GM12878 (cell line): ENCODE measurements around the gene TXNRD3.

Experiments used
- ASH2L ChIP-seq: fragments of 300-600, 200-600 bp; sonication (generic); IDR thresholded peaks from 2 replicates; pipeline ENCODE4 v1.6.1; 2017; ENCODE audit warnings: low read depth, mild to moderate bottlenecking, borderline replicate concordance
- BHLHE40 ChIP-seq, 2 experiments: fragments of 450-650 bp in 1 of 2; IDR thresholded peaks; 2 replicates each; pipeline ENCODE4 v1.6.1; 2011 to 2017; ENCODE audit warnings: low read depth in 2 of 2, borderline replicate concordance in 1 of 2, improper control_type of control experiment in 1 of 2, low read length in 1 of 2, mild to moderate bottlenecking in 1 of 2
- DPF2 ChIP-seq: fragments of 450-650 bp; IDR thresholded peaks from 2 replicates; pipeline ENCODE4 v1.6.1; 2017; ENCODE audit warnings: mild to moderate bottlenecking
- EP300 ChIP-seq, 2 experiments: fragments of 150-350 bp in 1 of 2; IDR thresholded peaks; 2 replicates each; pipeline ENCODE4 v1.6.1; 2011 to 2012; ENCODE audit warnings: low read depth in 2 of 2, low read length in 2 of 2, borderline replicate concordance in 1 of 2, improper control_type of control experiment in 1 of 2, inconsistent platforms in 1 of 2; ENCODE audit not compliant: control insufficient read depth in 1 of 2
- EZH2 ChIP-seq: IDR thresholded peaks from 2 replicates; pipeline ENCODE4 v1.6.1; 2012; ENCODE audit warnings: low read depth, mild to moderate bottlenecking, control low read depth, inconsistent platforms, low read length, borderline replicate concordance; ENCODE audit not compliant: control insufficient read depth
- FOXM1 ChIP-seq: IDR thresholded peaks from 2 replicates; pipeline ENCODE4 v1.6.1; 2012; ENCODE audit warnings: low read depth, mild to moderate bottlenecking, inconsistent platforms, low read length, moderate library complexity
- GABPA ChIP-seq: IDR thresholded peaks from 2 replicates; pipeline ENCODE4 v1.6.1; 2014; ENCODE audit warnings: antibody characterized with exemption, low read depth, mild to moderate bottlenecking, inconsistent platforms
- JUND ChIP-seq: IDR thresholded peaks from 2 replicates; pipeline ENCODE4 v1.6.1; 2012; ENCODE audit warnings: low read depth, mild to moderate bottlenecking, low read length, improper control_type of control experiment, moderate library complexity
- POLR2AphosphoS2 ChIP-seq: IDR thresholded peaks from 2 replicates; pipeline ENCODE4 v1.6.1; 2011; ENCODE audit warnings: low read depth, mild to moderate bottlenecking, low read length, improper control_type of control experiment, moderate library complexity
- SMAD1 ChIP-seq: fragments of 450-650 bp; IDR thresholded peaks from 2 replicates; pipeline ENCODE4 v1.6.1; 2018; ENCODE audit warnings: mild to moderate bottlenecking, low read depth; ENCODE audit not compliant: partially characterized antibody
- YY1 ChIP-seq: IDR thresholded peaks from 2 replicates; pipeline ENCODE4 v1.6.1; 2011; ENCODE audit warnings: low read depth, mild to moderate bottlenecking, low read length
- ZNF384 ChIP-seq: IDR thresholded peaks from 2 replicates; pipeline ENCODE4 v1.6.1; 2012; ENCODE audit warnings: low read depth, mild to moderate bottlenecking, low read length, improper control_type of control experiment, borderline replicate concordance
- TF ChIP-seq, protein P1 (sequence below), 3 experiments: IDR thresholded peaks in 2 of 3; conservative IDR thresholded peaks in 1 of 3; 2 replicates each; pipeline ENCODE4 v1.5.1; 2011; ENCODE audit warnings: low read depth in 3 of 3, low read length in 3 of 3, mild to moderate bottlenecking in 3 of 3, control low read depth in 2 of 3, moderate library complexity in 2 of 3, inconsistent platforms in 1 of 3, mixed read lengths in 1 of 3; ENCODE audit not compliant: control insufficient read depth in 2 of 3, insufficient read depth in 1 of 3; ENCODE audit errors: extremely low read depth in 1 of 3

DNA sequence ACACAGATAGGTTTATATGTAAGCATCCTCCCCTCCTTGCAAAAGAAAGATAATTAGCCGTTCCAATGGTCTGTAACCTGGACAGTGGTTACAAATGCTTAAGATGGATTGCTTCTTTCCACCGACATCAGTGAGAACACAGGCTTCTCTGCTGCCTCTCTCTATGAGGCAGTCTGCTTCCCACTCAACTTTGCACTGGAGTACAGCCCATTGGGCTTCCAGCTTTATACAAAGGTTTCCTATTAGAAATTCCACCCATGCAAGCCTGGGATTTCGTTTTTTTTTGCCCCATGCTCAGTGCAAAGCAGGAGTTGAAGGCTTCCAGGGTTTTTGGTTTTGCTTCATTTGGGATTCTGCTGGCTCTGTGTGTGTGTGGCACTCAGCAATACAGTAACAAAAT is 48.9 kb downstream of the TXNRD3 start:
- TF ChIP-seq EZH2: no peak
- no peak for TF ChIP-seq YY1
- no peak for TF ChIP-seq GABPA
- TF ChIP-seq, protein P1, sequence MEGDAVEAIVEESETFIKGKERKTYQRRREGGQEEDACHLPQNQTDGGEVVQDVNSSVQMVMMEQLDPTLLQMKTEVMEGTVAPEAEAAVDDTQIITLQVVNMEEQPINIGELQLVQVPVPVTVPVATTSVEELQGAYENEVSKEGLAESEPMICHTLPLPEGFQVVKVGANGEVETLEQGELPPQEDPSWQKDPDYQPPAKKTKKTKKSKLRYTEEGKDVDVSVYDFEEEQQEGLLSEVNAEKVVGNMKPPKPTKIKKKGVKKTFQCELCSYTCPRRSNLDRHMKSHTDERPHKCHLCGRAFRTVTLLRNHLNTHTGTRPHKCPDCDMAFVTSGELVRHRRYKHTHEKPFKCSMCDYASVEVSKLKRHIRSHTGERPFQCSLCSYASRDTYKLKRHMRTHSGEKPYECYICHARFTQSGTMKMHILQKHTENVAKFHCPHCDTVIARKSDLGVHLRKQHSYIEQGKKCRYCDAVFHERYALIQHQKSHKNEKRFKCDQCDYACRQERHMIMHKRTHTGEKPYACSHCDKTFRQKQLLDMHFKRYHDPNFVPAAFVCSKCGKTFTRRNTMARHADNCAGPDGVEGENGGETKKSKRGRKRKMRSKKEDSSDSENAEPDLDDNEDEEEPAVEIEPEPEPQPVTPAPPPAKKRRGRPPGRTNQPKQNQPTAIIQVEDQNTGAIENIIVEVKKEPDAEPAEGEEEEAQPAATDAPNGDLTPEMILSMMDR (IDR thresholded peaks at IDR 0.05 in 2 of 3, conservative IDR thresholded peaks at IDR 0.05 in 1 of 3; ENCODE audit: control insufficient read depth in 2 of 3, extremely low read depth in 1 of 3, insufficient read depth in 1 of 3, low read depth in 3 of 3, low read length in 3 of 3): no peak
- no peak for TF ChIP-seq SMAD1
- TF ChIP-seq DPF2: no peak
- no peak for TF ChIP-seq FOXM1
- no peak for TF ChIP-seq ASH2L
- no peak for TF ChIP-seq ZNF384
- no peak for TF ChIP-seq EP300 (IDR thresholded peaks at IDR 0.05; ENCODE audit: borderline replicate concordance in 1 of 2, control insufficient read depth in 1 of 2, low read depth in 2 of 2, low read length in 2 of 2)
- TF ChIP-seq JUND: no peak
- no peak for TF ChIP-seq BHLHE40 (IDR thresholded peaks at IDR 0.05; ENCODE audit: borderline replicate concordance in 1 of 2, low read depth in 2 of 2, low read length in 1 of 2)
- no peak for TF ChIP-seq POLR2AphosphoS2
